Neural cell (in vitro differentiated cells): ENCODE results near the gene CAPN12. TPM values are rescaled to one million over a fixed set of nuclear protein-coding genes. Genes with fewer than 3 reads are reported as not detected.
"Not testable (repeated sequence)": the region's sequence is repeated elsewhere in the genome, so short reads cannot be mapped to it uniquely, and the experiment has no call there.

ENCODE experiments used
- H2AFZ ChIP-seq: fragments of 200-600, 300-800 bp; sonication (generic), shearing (Covaris generic); 2 replicates; pipeline ENCODE4 v1.6.0; 2014; ENCODE audit warnings: low read depth, mild to moderate bottlenecking, antibody characterized with exemption, low read length, moderate library complexity
- H3F3A ChIP-seq: fragments of 200-600 bp; shearing (Covaris generic); 2 replicates; pipeline ENCODE4 v1.6.1; 2016; ENCODE audit warnings: mild to moderate bottlenecking, moderate library complexity, mixed read lengths, antibody characterized with exemption, low read length; ENCODE audit not compliant: insufficient read depth, poor library complexity, severe bottlenecking
- H3K27ac ChIP-seq: fragments of 200-600, 300-800 bp; sonication (generic), shearing (Covaris generic); 2 replicates; pipeline ENCODE4 v1.5.1; 2014; ENCODE audit warnings: mild to moderate bottlenecking, low read length, moderate library complexity
- H3K27me3 ChIP-seq: fragments of 300-800, 200-600 bp; sonication (generic), shearing (Covaris generic); 2 replicates; pipeline ENCODE4 v1.6.0; 2014; ENCODE audit warnings: mild to moderate bottlenecking, low read depth, low read length, moderate library complexity; ENCODE audit not compliant: insufficient read depth
- H3K36me3 ChIP-seq: fragments of 300-800, 200-600 bp; sonication (generic), shearing (Covaris generic); 2 replicates; pipeline ENCODE4 v1.5.1; 2014; ENCODE audit warnings: mild to moderate bottlenecking, antibody characterized with exemption, low read length, moderate library complexity; ENCODE audit not compliant: insufficient read depth
- H3K4me2 ChIP-seq: fragments of 300-800, 200-600 bp; sonication (generic), shearing (Covaris generic); 2 replicates; pipeline ENCODE4 v1.6.0; 2014; ENCODE audit warnings: mild to moderate bottlenecking, low read length
- H3K4me3 ChIP-seq: fragments of 300-800, 200-600 bp; sonication (generic), shearing (Covaris generic); 2 replicates; pipeline ENCODE4 v1.5.1; 2014; ENCODE audit warnings: mild to moderate bottlenecking, low read length, moderate library complexity
- H3K79me2 ChIP-seq: fragments of 200-600 bp; shearing (Covaris generic); replicated peaks from 2 replicates; pipeline ENCODE4 v1.6.0; 2014; ENCODE audit warnings: mild to moderate bottlenecking, low read length, moderate library complexity; ENCODE audit not compliant: insufficient read depth
- H3K9ac ChIP-seq: fragments of 300-800, 200-600 bp; sonication (generic), shearing (Covaris generic); 2 replicates; pipeline ENCODE4 v1.6.1; 2016; ENCODE audit warnings: mild to moderate bottlenecking, low read length, mixed read lengths
- H3K9me2 ChIP-seq: fragments of 200-600 bp; shearing (Covaris generic); 2 replicates; pipeline ENCODE4 v1.6.1; 2016; ENCODE audit warnings: mild to moderate bottlenecking, low read length, mixed read lengths; ENCODE audit not compliant: insufficient read depth
- H3K9me3 ChIP-seq: fragments of 200-600, 300-800 bp; sonication (generic), shearing (Covaris generic); 2 replicates; pipeline ENCODE4 v1.6.1; 2016; ENCODE audit warnings: mild to moderate bottlenecking, mixed run types, low read length, moderate library complexity, mixed read lengths
- H4K20me1 ChIP-seq: fragments of 200-600 bp; shearing (Covaris generic); 2 replicates; pipeline ENCODE4 v1.6.1; 2016; ENCODE audit warnings: mild to moderate bottlenecking, mixed run types; ENCODE audit not compliant: insufficient read depth
- EP300 ChIP-seq: fragments of 450-650 bp; conservative IDR thresholded peaks from 2 replicates; pipeline ENCODE4 v1.6.1; 2014; ENCODE audit warnings: antibody characterized with exemption, mild to moderate bottlenecking, moderate library complexity; ENCODE audit not compliant: poor library complexity, severe bottlenecking
- EZH2 ChIP-seq: fragments of 200-600, 300-800 bp; shearing (Covaris generic), sonication (generic); IDR thresholded peaks from 2 replicates; pipeline ENCODE4 v1.6.1; 2014; ENCODE audit warnings: antibody characterized with exemption, low read length, borderline replicate concordance, mild to moderate bottlenecking; ENCODE audit not compliant: insufficient read depth, poor library complexity, severe bottlenecking
- MXI1 ChIP-seq: fragments of 450-650 bp; conservative IDR thresholded peaks from 2 replicates; pipeline ENCODE4 v1.6.1; 2014; ENCODE audit warnings: antibody characterized with exemption, mild to moderate bottlenecking; ENCODE audit not compliant: poor library complexity, severe bottlenecking
- POLR2AphosphoS5 ChIP-seq: IDR thresholded peaks from 2 replicates; pipeline ENCODE4 v1.6.1; 2012
- RAD21 ChIP-seq: fragments of 450-650 bp; conservative IDR thresholded peaks from 2 replicates; pipeline ENCODE4 v1.6.1; 2014; ENCODE audit warnings: antibody characterized with exemption, mild to moderate bottlenecking, moderate library complexity
- SMC3 ChIP-seq: fragments of 450-650 bp; conservative IDR thresholded peaks from 2 replicates; pipeline ENCODE4 v1.6.1; 2014; ENCODE audit warnings: antibody characterized with exemption, mild to moderate bottlenecking, moderate library complexity; ENCODE audit not compliant: poor library complexity
- TAF1 ChIP-seq: IDR thresholded peaks from 2 replicates; pipeline ENCODE4 v1.6.1; 2012; ENCODE audit warnings: low read depth
- polyA plus RNA-seq: library from polyadenylated mRNA; depleted of rRNA; stranded (reverse); fragments of >200 nt; gene quantifications from 2 replicates; pipeline ENCODE4 v1.2.3, GENCODE V29; 2014
- TF ChIP-seq, protein P1 (sequence below): fragments of 450-650 bp; IDR thresholded peaks from 2 replicates; pipeline ENCODE4 v1.5.1; 2014; ENCODE audit warnings: antibody characterized with exemption, mild to moderate bottlenecking, moderate library complexity; ENCODE audit not compliant: poor library complexity, severe bottlenecking
- TF ChIP-seq, protein P2 (sequence below): IDR thresholded peaks from 2 replicates; pipeline ENCODE4 v1.6.1; 2012; ENCODE audit warnings: borderline replicate concordance

The CAPN12 gene
- polyA plus RNA-seq, 1 donor from 2014 or later = not detected

GRCh38 chr19:38763795-38764220 is 19.5 kb upstream of the CAPN12 start:
- Histone ChIP-seq H3F3A (no peaks in the 10 kb centered on the region), H3K9ac (no peak overlapping the region), H3K79me2 (no peaks in the 10 kb centered on the region), H3K27me3 (no peaks in the 10 kb centered on the region), H4K20me1 (no peaks in the 10 kb centered on the region), H3K4me3 (no peak overlapping the region), H2AFZ (no peak overlapping the region), H3K36me3 (no peaks in the 10 kb centered on the region), H3K9me2 (no peaks in the 10 kb centered on the region), H3K4me2 (no peak overlapping the region), H3K27ac (no peak overlapping the region), H3K9me3 (no peaks in the 10 kb centered on the region)
- TF ChIP-seq EZH2 = no peak
- TF ChIP-seq RAD21 = no peak

GRCh38 chr19:38761884-38762389 is 17.7 kb upstream of the CAPN12 start:
- not testable (repeated sequence) for H3K4me2 ChIP-seq, H3F3A ChIP-seq, H3K4me3 ChIP-seq, H3K27ac ChIP-seq, H3K9me3 ChIP-seq, H3K79me2 ChIP-seq, H3K36me3 ChIP-seq, H3K27me3 ChIP-seq, H2AFZ ChIP-seq, H3K9me2 ChIP-seq, H4K20me1 ChIP-seq, H3K9ac ChIP-seq

DNA sequence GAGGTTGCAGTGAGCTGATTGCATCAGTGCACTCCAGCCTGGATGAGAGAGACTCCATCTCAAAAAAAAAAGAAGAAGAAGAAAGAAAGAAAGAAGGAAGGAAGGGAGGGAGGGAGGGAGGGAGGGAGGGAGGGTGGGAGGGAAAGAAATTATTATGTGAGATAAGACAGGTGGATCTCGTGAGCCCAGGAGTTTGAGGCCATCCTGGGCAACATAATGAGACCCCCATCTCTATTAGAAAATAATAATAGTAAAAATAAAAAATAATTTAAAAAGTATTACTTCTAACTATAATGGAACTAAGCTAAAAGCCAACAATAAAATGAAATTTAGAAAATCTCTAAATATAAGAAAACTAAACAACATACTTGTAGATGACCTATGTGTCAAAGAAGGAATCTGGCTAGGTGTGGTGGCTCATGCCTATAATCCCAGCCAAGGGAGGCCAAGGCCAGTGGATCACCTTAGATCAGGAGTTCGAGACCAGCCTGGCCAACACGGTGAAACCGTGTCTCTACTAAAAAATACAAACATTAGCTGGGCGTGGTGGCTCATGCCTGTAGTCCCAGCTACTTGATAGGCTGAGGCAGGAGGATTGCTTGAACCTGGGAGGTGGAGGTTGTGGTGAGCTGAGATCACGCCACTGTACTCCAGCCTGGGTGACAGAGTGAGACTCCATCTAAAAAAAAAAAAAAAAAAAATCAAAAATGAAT is 16.7 kb upstream of the CAPN12 start:
- not testable (repeated sequence) for H3F3A ChIP-seq, H3K36me3 ChIP-seq, H3K79me2 ChIP-seq, H3K4me3 ChIP-seq, H3K9me2 ChIP-seq, H4K20me1 ChIP-seq, H3K27ac ChIP-seq, H2AFZ ChIP-seq, H3K27me3 ChIP-seq, H3K4me2 ChIP-seq, H3K9me3 ChIP-seq, H3K9ac ChIP-seq

DNA sequence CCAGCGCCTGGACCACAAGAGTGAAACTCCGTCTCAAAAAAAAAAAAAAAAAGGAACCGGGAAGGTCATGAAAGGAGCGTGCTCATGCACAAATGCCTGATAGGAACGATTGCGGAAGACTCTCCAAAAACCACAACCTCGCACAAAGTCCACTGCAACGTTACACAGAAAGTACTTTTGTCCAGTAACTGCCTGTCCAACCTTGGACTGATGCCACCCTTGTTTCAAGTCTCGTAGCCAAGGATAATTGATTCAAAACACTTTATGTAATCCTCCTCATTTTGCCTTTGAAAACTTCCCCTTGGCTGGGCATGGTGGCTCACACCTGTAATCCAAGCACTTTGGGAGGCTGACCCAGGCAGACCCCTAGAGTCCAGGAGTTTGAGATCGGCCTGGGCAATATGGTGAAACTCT is 15.3 kb upstream of the CAPN12 start:
- H3K27ac ChIP-seq = no peak overlapping the region
- no peak overlapping the region for H3K9ac ChIP-seq
- H3K9me3 ChIP-seq = no peaks in the 10 kb centered on the region
- no peaks in the 10 kb centered on the region for H3F3A ChIP-seq
- H2AFZ ChIP-seq = no peak overlapping the region
- H3K36me3 ChIP-seq = no peaks in the 10 kb centered on the region
- H3K9me2 ChIP-seq = no peaks in the 10 kb centered on the region
- no peak overlapping the region for H3K4me3 ChIP-seq
- H4K20me1 ChIP-seq = no peaks in the 10 kb centered on the region
- TF ChIP-seq, protein P1, sequence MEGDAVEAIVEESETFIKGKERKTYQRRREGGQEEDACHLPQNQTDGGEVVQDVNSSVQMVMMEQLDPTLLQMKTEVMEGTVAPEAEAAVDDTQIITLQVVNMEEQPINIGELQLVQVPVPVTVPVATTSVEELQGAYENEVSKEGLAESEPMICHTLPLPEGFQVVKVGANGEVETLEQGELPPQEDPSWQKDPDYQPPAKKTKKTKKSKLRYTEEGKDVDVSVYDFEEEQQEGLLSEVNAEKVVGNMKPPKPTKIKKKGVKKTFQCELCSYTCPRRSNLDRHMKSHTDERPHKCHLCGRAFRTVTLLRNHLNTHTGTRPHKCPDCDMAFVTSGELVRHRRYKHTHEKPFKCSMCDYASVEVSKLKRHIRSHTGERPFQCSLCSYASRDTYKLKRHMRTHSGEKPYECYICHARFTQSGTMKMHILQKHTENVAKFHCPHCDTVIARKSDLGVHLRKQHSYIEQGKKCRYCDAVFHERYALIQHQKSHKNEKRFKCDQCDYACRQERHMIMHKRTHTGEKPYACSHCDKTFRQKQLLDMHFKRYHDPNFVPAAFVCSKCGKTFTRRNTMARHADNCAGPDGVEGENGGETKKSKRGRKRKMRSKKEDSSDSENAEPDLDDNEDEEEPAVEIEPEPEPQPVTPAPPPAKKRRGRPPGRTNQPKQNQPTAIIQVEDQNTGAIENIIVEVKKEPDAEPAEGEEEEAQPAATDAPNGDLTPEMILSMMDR = no peak
- TF ChIP-seq EP300 (no peak), SMC3 (no peak), TAF1 (no peak), RAD21 (no peak), EZH2 (no peak), POLR2AphosphoS5 (no peak), MXI1 (no peak)
- TF ChIP-seq, protein P2, sequence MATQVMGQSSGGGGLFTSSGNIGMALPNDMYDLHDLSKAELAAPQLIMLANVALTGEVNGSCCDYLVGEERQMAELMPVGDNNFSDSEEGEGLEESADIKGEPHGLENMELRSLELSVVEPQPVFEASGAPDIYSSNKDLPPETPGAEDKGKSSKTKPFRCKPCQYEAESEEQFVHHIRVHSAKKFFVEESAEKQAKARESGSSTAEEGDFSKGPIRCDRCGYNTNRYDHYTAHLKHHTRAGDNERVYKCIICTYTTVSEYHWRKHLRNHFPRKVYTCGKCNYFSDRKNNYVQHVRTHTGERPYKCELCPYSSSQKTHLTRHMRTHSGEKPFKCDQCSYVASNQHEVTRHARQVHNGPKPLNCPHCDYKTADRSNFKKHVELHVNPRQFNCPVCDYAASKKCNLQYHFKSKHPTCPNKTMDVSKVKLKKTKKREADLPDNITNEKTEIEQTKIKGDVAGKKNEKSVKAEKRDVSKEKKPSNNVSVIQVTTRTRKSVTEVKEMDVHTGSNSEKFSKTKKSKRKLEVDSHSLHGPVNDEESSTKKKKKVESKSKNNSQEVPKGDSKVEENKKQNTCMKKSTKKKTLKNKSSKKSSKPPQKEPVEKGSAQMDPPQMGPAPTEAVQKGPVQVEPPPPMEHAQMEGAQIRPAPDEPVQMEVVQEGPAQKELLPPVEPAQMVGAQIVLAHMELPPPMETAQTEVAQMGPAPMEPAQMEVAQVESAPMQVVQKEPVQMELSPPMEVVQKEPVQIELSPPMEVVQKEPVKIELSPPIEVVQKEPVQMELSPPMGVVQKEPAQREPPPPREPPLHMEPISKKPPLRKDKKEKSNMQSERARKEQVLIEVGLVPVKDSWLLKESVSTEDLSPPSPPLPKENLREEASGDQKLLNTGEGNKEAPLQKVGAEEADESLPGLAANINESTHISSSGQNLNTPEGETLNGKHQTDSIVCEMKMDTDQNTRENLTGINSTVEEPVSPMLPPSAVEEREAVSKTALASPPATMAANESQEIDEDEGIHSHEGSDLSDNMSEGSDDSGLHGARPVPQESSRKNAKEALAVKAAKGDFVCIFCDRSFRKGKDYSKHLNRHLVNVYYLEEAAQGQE = no peak
- H3K79me2 ChIP-seq = no peaks in the 10 kb centered on the region
- no peaks in the 10 kb centered on the region for H3K27me3 ChIP-seq
- H3K4me2 ChIP-seq = no peak overlapping the region

GRCh38 chr19:38754196-38754595 is 9.9 kb upstream of the CAPN12 start:
- not testable (repeated sequence) for H3K9me2 ChIP-seq, H2AFZ ChIP-seq, H3K36me3 ChIP-seq, H3K4me2 ChIP-seq, H3K79me2 ChIP-seq, H3K27me3 ChIP-seq, H3K9me3 ChIP-seq, H3F3A ChIP-seq, H4K20me1 ChIP-seq, H3K9ac ChIP-seq, H3K4me3 ChIP-seq, H3K27ac ChIP-seq
